HL-60/S4 treated with retinoic acid at 250 ng/mL for 4 days and 3 days (cell line): ENCODE data around the gene CALY.
"Not testable (repeated sequence)": the region's sequence is repeated elsewhere in the genome, so short reads cannot be mapped to it uniquely, and the experiment has no call there.

ENCODE experiments used
- in situ Hi-C: fragments of 300-500 bp; cut with MboI; formaldehyde crosslinking; loops from 2 replicates; pipeline ENCODE4 v1.7.0; 2022; ENCODE audit warnings: low sequenced_read_pairs

CALY gene

DNA sequence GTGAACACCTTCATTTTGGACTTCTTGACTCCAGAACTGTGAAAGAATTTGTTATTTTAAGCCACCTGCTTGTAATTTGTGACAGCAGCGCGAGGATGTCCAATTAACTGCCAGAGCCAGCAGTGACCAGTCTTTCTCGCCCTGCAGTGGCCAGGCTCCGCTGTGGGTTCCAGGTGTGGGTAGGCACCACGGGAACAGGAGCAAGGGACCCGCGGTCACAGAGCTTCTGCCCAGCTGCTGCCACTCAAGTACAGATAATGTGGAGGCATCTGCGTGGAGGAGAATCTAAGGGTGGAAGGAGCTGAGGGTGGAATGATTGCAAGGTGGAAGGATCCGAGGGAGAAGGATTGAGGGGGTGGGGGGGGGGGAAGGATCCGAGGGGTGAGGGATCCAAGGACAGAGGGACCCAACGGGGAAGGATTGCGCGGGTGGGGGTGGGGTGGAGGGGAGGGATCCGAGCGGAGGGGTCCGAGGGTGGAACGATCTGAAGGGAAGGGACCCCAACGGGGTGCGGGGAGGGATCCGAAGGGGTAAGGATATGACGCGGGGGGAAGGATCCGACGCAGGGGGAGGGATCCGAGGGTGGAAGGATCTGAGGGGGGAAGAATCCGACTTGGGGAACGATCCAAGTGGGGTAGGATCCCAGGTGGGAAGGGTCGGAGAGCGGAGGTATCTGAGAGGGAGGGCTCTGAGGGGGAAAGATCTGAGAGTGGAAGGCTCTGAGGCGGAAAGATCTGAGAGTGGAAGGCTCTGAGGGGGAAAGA is 3.6 kb downstream of the CALY start:
- in situ Hi-C loops = no loop called here

DNA sequence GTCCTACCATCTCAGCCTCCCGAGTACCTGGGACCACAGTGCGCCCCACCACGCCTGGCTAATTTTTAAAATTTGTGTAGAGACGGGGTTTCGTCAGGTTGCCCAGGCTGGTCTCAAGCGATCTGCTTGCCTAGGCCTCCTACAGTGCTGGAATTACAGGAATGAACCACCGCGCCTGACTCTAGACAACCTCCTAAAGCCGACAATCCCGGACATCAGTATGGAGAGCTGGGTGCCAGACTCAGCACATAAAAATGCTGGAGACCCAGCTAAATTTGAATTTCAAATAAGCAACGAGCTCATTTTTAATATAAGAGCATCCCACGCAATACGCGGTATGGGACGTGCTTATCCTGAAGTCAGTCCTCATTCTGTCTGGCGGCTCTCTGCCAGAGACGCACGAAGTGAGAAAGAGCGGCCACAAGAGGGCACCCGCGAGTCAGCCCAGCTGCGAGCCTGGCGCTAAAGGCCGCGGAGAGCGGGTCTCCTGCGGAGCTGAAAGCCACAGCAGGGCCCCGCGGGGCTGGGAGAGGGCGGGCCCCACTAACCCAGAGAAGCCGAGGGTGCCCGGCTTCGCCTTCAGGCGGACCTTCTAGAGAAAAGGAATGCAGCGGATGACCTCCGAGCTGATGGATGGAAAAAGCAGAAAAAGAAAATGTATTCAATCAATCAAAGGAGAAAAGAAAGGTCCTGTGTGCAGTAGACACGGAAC is 7.0 kb downstream of the CALY start:
- in situ Hi-C loops = no loop called here

- in situ Hi-C loops = no loop called here
Measured at GRCh38 chr10:133328358-133329343, 8.0 kb downstream of the CALY start.

DNA sequence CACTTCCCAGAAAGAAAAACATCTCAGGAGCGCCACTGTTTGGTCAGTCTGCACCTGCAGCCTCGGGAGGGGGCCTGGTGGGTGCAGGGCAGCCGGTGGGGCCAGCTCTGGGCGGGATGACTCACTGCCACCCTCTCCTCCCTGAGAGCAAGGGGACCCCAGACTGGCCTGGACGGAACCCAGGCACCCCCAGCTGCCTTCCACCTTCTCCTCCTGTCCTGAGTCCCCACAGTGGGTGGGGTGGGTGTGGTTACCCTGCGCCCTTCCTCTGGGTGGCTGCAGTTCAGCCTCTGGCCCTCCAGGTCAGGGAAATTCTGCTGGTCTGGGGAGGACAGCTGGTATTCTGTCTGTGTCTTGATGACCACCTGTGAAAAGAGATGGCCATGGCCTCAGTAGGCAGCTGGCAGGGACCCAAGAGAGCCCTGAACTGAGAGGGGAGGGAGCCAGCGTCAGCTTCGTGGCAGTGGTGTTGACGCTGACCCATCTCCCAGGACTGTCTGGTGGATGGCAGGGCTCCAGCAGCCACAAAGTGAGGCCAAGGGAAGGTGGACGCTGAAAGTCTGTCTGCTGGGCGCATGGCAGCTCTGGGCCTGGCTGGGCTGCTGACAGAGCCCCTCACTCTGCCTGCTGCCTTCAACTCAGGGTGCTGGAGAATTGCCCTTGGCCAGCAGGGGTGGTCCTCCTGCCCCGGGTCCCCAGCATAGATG is 8.9 kb downstream of the CALY start:
- in situ Hi-C loops = no loop called here

- in situ Hi-C loops = no loop called here
Measured at GRCh38 chr10:133326745-133327650, 9.7 kb downstream of the CALY start.

- in situ Hi-C loops = no loop called here
Measured at GRCh38 chr10:133326223-133326551, 10.5 kb downstream of the CALY start.

DNA sequence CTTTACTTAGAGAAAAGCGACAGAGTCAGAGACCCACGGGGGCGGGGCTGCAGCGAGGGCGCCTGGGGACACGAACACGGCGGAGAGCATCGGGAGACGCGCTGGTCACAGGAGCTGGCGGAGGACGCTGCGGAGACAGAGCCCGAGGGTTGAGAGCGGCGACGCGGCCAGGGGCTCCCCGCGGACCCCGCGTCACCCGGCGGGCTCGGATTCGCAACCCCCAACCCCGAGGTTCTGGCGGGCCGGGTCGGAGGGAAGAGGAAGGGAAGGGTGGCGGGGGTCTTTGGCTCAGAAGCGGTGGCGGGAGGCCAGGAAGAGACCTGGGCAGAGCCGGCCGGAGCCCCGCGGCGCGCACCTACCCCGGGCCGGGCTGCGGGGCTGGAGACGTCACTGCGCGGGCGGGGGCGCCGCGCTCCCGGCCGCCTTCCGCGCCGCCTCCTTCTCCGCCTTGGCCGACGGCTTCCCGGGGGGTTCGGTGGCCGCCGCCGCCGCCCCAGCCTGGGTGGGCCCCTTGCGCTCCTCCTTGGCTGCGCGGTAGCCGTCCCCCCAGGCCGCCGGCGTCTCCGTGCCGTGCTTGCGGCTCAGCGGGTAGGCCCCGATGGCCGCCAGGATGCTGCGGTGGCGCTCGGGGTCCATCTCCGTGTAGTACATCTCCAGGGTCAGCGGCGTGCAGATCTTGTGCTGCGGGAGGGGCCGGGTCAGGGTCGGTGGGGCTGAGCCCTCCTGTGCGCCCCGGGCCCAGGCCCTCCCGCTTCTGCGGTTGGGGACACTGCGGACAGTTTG is 11.1 kb downstream of the CALY start:
- in situ Hi-C loops = no loop called here

DNA sequence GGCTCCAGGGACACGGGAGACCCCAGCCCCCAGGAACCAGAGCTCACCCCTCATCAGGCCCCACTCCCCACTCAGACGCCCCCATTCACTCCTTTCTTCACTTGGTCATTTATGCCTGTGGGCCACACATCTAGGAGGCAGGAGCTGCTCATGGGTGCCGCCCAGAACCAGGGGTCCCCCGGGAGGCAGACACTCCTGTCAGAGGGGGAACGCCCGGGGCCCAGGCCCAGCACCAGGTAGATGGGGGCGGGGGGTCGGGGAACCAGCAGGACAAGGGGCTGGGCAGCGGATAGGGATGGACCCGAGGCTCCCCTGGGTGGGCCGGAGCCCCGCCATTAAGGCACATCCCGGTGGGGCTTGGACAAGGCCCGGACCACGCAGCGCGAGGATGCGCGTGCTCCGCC is 11.8 kb downstream of the CALY start:
- in situ Hi-C loops = no loop called here

DNA sequence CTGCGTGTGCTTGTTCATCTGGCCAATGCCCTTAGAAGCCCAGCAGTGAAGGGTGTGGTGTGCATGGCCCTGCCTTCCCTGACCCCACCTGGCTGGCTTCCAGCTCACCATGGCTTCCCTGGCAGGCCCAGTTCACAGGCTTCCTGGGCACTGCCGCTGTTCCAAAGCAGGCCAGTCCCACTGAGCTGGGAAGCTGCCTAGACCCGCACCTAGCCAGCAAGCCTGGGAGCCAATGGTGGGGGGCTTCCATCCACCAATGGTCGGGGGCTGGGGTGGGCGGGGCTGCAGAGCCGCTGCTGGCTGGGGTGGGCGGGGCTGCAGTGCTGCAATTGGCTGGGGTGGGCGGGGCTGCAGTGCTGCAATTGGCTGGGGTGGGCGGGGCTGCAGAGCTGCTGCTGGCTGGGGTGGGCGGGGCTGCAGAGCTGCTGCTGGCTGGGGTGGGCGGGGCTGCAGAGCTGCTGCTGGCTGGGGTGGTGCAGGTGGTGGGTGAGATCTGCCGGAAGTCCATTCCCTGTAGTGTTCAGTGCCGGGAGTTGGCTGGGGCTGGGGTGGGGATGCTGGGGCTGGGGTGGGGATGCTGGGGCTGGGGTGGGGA is 12.4 kb downstream of the CALY start:
- in situ Hi-C loops = no loop called here

DNA sequence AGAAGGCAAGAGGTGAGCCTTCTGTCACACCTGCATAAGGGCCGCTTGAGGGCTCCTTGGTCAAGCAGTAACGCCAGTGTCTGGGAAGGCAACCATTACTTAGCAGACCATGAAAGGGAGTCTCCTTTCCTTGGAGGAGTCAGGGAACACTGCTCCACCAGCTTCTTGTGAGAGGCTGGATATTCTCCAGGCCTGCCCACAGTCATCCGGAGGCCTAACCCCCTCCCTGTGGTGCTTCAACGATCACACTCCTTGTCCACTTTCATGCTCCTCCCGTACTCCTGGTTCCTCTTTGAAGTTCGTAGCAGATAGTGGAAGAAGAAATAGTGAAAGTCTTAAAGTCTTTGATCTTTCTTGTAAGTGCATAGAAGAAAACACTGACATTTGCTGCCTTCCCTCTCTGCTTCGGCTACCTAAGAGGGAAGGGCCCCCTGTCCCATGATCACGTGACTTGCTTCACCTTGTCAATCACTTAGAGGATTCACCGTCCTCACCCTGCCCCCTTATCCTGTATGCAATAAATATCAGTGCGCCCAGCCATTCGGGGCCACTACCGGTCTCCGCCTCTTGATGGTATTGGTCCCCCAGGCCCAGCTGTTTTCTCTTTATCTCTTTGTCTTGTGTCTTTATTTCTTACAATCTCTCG is 14.5 kb downstream of the CALY start:
- in situ Hi-C loops = not testable (repeated sequence)

- in situ Hi-C loops = not testable (repeated sequence)
Measured at GRCh38 chr10:133320852-133321422, 15.8 kb downstream of the CALY start.

DNA sequence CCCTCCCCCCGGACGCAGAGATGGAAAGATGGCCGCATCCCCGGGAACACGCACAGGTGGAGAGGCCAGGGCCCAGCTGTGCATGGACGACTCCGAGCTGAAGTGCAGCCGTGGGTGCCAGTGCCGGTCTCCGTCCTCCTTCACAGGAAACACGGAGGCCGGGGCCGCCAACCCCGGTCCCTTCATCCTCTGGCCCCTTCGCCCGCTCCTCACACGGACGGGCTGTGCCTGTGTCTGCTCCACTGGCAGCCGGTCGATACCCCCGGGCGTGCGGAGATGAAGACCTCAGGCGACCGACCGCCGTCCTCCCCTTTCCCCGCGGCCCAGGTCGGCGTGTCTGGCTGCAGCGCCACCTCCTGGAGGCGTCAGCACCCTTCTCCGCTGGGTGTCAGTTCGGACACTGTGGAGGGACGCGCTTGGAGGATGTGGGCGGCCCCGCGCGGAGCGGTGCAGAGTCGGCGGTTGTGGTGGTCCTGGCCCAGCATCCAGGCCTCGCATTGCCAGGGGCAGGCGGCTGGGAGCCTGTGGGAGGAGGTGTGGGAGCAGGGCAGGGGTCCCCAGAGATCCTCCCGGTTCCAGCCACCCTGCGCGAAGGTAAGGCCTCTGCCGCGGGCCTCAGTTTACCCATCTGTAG is 18.1 kb downstream of the CALY start:
- in situ Hi-C loops = no loop called here

GRCh38 chr10:133316732-133317131 is 20.0 kb downstream of the CALY start:
- in situ Hi-C loops = no loop called here

GRCh38 chr10:133316266-133316665 is 20.4 kb downstream of the CALY start:
- in situ Hi-C loops = no loop called here

- in situ Hi-C loops = no loop called here
Measured at GRCh38 chr10:133315847-133316246, 20.8 kb downstream of the CALY start.

DNA sequence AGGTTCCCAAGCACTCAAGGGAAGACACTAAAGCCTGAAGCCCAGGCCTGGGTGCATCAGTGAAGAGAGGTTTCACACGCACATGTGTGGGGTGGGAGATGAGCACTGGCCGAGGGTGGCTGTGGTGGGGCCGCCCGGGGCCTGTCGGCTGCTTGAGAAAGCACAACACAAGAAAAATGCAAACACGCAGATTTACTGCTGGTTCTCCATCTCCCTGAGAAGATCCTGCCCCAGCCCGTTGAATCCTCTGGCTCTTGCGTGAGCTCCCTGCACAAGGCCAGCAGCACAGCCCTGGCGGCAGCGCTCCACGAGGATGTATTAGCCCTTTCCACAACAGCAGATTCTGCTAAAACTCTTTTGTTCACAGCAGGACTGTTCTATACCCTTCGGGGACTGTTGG is 21.8 kb downstream of the CALY start:
- in situ Hi-C loops = no loop called here

DNA sequence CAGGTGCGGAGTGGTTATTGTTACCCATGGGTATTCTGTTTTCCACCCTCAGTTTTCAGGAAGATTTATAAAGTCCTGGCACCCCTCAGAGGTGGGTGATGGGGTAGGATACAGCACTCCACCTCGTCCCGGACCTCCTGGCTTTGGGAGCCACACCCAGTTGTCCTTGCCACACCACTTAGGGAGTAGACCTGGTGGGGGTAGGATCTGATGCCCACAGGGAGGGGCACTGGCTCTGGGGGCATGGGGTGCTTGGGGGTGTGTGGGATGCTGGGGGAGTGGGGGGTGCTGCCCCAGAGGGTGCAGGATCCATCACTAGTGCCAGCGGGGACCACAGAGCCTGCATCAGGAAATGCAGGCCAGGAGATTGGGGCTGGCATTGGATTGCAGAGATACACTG is 23.5 kb downstream of the CALY start:
- in situ Hi-C loops = no loop called here
